ENCODE data around the gene PHF21A. TPM values are rescaled to one million over a fixed set of nuclear protein-coding genes. Genes with fewer than 3 reads are reported as not detected.

Gene PHF21A
- total RNA-seq, 1 donor from 2014 or later = 69.3 TPM

DNA sequence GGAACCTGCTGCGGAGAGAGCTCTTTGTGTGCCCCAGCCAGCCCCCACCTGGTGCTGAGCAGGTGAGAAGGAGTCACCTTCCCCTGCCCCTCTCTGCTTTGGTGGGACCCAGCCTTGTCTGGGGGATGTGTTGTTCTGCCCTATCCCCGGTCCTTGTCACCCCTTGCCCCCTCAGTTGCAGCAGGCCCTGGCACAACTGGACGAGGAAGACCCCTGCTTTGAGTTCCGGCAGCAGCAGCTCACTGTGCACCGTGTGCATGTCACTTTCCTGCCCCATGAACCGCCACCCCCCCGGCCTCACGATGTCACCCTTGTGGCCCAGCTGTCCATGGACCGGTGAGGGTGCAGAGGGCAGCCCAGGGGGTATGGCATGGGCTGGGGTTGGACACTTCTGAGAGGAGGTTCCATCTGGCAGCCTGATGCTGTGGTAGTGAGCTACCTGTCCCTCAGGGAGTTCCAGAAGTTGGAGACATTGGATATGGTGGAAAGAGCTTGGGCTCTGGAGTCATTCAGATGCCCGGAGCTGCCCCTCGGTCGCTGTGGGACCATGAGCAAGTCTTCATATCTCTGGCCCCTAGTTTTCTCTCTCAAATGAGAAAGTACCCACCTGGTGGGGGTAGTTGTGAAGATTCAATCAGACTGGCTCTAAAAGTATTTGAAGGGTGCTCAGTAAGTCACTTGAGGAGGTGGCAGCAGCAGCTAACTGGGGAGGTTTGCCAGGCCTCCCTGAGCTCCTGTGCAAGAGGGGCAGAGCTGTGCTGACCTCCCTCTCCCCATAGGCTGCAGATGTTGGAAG lies 194.5 kb downstream of the PHF21A start:
- Mint-ChIP-seq H3K36me3 (ENCODE audit: low read depth, unreplicated experiment) (peaks cover 8% of the 10 kb centered on the region), H3K27me3 (ENCODE audit: low read depth, unreplicated experiment) (peaks cover 19% of the 10 kb centered on the region), H3K9me3 (ENCODE audit: unreplicated experiment) (peaks cover 3% of the 10 kb centered on the region), H3K4me1 (ENCODE audit: low read depth, unreplicated experiment) (peaks cover 14% of the 10 kb centered on the region), H3K27ac (ENCODE audit: unreplicated experiment) (no peak overlapping the region), H3K4me3 (ENCODE audit: unreplicated experiment) (no peak overlapping the region)
- FAIRE-seq (no peak), DNase-seq (ENCODE audit: low read depth) (no peak)
- H3K4me1 ChIP-seq (ENCODE audit: insufficient read depth, low read length) = no peaks in the 10 kb centered on the region
- H3K9me3 ChIP-seq (ENCODE audit: insufficient read depth, low read depth, low read length) = no peaks in the 10 kb centered on the region
- no peak overlapping the region for H3K9ac ChIP-seq (ENCODE audit: low read length)
- no peak overlapping the region for H3K4me3 ChIP-seq (ENCODE audit: insufficient read depth, low read depth, low read length)
- TF ChIP-seq EZH2 (IDR thresholded peaks at IDR 0.05; ENCODE audit: insufficient read depth, low read length) = no peak
- TF ChIP-seq, protein P1, sequence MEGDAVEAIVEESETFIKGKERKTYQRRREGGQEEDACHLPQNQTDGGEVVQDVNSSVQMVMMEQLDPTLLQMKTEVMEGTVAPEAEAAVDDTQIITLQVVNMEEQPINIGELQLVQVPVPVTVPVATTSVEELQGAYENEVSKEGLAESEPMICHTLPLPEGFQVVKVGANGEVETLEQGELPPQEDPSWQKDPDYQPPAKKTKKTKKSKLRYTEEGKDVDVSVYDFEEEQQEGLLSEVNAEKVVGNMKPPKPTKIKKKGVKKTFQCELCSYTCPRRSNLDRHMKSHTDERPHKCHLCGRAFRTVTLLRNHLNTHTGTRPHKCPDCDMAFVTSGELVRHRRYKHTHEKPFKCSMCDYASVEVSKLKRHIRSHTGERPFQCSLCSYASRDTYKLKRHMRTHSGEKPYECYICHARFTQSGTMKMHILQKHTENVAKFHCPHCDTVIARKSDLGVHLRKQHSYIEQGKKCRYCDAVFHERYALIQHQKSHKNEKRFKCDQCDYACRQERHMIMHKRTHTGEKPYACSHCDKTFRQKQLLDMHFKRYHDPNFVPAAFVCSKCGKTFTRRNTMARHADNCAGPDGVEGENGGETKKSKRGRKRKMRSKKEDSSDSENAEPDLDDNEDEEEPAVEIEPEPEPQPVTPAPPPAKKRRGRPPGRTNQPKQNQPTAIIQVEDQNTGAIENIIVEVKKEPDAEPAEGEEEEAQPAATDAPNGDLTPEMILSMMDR (IDR thresholded peaks at IDR 0.05; ENCODE audit: insufficient read depth, low read depth, low read length) = no peak
- H3K36me3 ChIP-seq (ENCODE audit: insufficient read depth, low read length) = peaks cover under 1% of the 10 kb centered on the region
- peaks cover 23% of the 10 kb centered on the region for H3K27me3 ChIP-seq (ENCODE audit: insufficient read depth, low read length)
- H3K4me2 ChIP-seq (ENCODE audit: low read length) = no peak overlapping the region
- H3K27ac ChIP-seq (ENCODE audit: low read depth, low read length) = no peak overlapping the region
- no peak overlapping the region for H2AFZ ChIP-seq (ENCODE audit: low read depth, low read length)
- no peaks in the 10 kb centered on the region for H4K20me1 ChIP-seq (ENCODE audit: insufficient read depth, low read length)
- H3K79me2 ChIP-seq (ENCODE audit: insufficient read depth, low read length) = no peaks in the 10 kb centered on the region

DNA sequence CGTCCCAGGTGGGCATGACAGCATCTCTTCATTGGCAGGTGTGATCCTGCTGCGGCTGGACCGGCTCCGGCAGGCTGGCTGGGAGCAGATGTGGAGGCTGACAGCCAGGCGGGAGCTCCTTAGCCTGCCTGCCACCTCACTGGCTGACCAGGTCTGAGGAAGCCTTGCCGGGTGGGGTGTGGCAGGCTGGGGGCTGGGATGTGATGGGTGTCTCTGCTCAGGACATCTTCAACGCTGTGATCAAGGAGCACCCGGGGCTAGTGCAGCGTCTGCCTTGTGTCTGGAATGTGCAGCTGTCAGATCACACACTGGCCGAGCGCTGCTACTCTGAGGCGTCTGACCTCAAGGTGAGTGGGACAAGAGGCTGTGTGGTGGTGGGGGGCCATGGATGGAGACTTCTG lies 195.3 kb downstream of the PHF21A start:
- H3K27ac Mint-ChIP-seq (ENCODE audit: unreplicated experiment) = no peak overlapping the region

More for the DNA sequence above, 195.3 kb downstream of the PHF21A start:
- Histone ChIP-seq H3K36me3 (ENCODE audit: insufficient read depth, low read length) (no peaks in the 10 kb centered on the region), H3K27me3 (ENCODE audit: insufficient read depth, low read length) (peaks cover 29% of the 10 kb centered on the region), H4K20me1 (ENCODE audit: insufficient read depth, low read length) (no peaks in the 10 kb centered on the region), H3K4me1 (ENCODE audit: insufficient read depth, low read length) (no peaks in the 10 kb centered on the region), H3K27ac (ENCODE audit: low read depth, low read length) (no peak overlapping the region), H3K9me3 (ENCODE audit: insufficient read depth, low read depth, low read length) (no peaks in the 10 kb centered on the region), H2AFZ (ENCODE audit: low read depth, low read length) (no peak overlapping the region), H3K9ac (ENCODE audit: low read length) (no peak overlapping the region), H3K79me2 (ENCODE audit: insufficient read depth, low read length) (no peaks in the 10 kb centered on the region), H3K4me2 (ENCODE audit: low read length) (no peak overlapping the region), H3K4me3 (ENCODE audit: insufficient read depth, low read depth, low read length) (no peak overlapping the region)
- no peak overlapping the region for H3K4me3 Mint-ChIP-seq (ENCODE audit: unreplicated experiment)
- DNase-seq (ENCODE audit: low read depth) (no peak), FAIRE-seq (no peak)
- peaks cover 2% of the 10 kb centered on the region for H3K36me3 Mint-ChIP-seq (ENCODE audit: low read depth, unreplicated experiment)
- H3K27me3 Mint-ChIP-seq (ENCODE audit: low read depth, unreplicated experiment) = peaks cover 24% of the 10 kb centered on the region
- peaks cover 3% of the 10 kb centered on the region for H3K9me3 Mint-ChIP-seq (ENCODE audit: unreplicated experiment)
- no peak for TF ChIP-seq EZH2 (IDR thresholded peaks at IDR 0.05; ENCODE audit: insufficient read depth, low read length)
- TF ChIP-seq, protein P1 (IDR thresholded peaks at IDR 0.05; ENCODE audit: insufficient read depth, low read depth, low read length) = no peak
- peaks cover 8% of the 10 kb centered on the region for H3K4me1 Mint-ChIP-seq (ENCODE audit: low read depth, unreplicated experiment)

All from astrocyte (in vitro differentiated cells and primary cell).